HepG2 (cell line): ENCODE data around the gene OR10A2. TPM values are rescaled to one million over a fixed set of nuclear protein-coding genes. Genes with fewer than 3 reads are reported as not detected.

Experiments used
- ASH2L ChIP-seq: fragments of 300-600, 200-600 bp; sonication (generic); IDR thresholded peaks from 2 replicates; pipeline ENCODE4 v1.7.0; 2017; ENCODE audit warnings: low read depth, mild to moderate bottlenecking, moderate library complexity, mixed read lengths, low read length; ENCODE audit not compliant: insufficient read length
- ZNF780A ChIP-seq: sonication (generic); formaldehyde crosslinking; IDR thresholded peaks from 2 replicates; pipeline ENCODE4 v1.8.0; 2022; ENCODE audit warnings: mild to moderate bottlenecking, missing genetic modification reagents, moderate library complexity
- polyA plus RNA-seq, 8 experiments: library from polyadenylated mRNA; depleted of rRNA in 3 of 8; stranded (reverse) in 7 of 8; unstranded in 1 of 8; fragments of >200 nt; fragmentation: Illumina TruSeq in 4 of 8; extraction: Trizol in 4 of 8; gene quantifications; 2 replicates each; pipeline versions ENCODE4 v1.2.1 to v1.2.3, GENCODE V29; 2011 to 2016; ENCODE audit warnings: low read depth in 4 of 8, missing spikeins in 1 of 8, mixed read lengths in 1 of 8; ENCODE audit not compliant: insufficient read depth in 1 of 8
- total RNA-seq, 5 experiments: library from RNA; depleted of rRNA; stranded (reverse); fragments of >200 nt; fragmentation: Illumina TruSeq; extraction: Trizol; gene quantifications; 2 replicates each; pipeline ENCODE4 v1.2.3, GENCODE V29; 2016; ENCODE audit warnings: low read depth in 1 of 5

Gene OR10A2
- total and polyA plus RNA-seq, 2 of the 13 experiments (the other 11 are each of a cell fraction or from before 2014, with no cell fraction given), result not detected

GRCh38 chr11:6920702-6921101, 57.8 kb downstream of the OR10A2 start, which contains the start of gene OR2D3 (continued):
- TF ChIP-seq ASH2L (no peak), ZNF780A (CRISPR knock-in tag) (no peak)

Other genes starting within 250 kb of the OR10A2 start
- 13.9 and 14.4 TPM in 2 replicates for gene TPP1, start 243.6 kb upstream of the OR10A2 start, total RNA-seq (2016; rRNA removed; fragmentation: Illumina TruSeq; extraction: Trizol)
- gene TPP1, start 243.6 kb upstream of the OR10A2 start, polyA plus RNA-seq (2011; rRNA removed), result 74.6 and 75.4 TPM in 2 replicates
- under 0.01 TPM in 1 of 2 replicates, not detected in the other for gene DCHS1, start 207.2 kb upstream of the OR10A2 start, total RNA-seq (2016; rRNA removed; fragmentation: Illumina TruSeq; extraction: Trizol)
- 0.01 and 0.03 TPM in 2 replicates for gene DCHS1, start 207.2 kb upstream of the OR10A2 start, polyA plus RNA-seq (2011; rRNA removed)
- 90.0 and 97.9 TPM in 2 replicates for gene MRPL17, start 179.7 kb upstream of the OR10A2 start, total RNA-seq (2016; rRNA removed; fragmentation: Illumina TruSeq; extraction: Trizol)
- gene MRPL17, start 179.7 kb upstream of the OR10A2 start, polyA plus RNA-seq (2011; rRNA removed), result 53.7 and 59.4 TPM in 2 replicates
- not detected in 2 replicates for gene OR2AG2, start 91.1 kb upstream of the OR10A2 start, total RNA-seq (2016; rRNA removed; fragmentation: Illumina TruSeq; extraction: Trizol)
- gene OR2AG2, start 91.1 kb upstream of the OR10A2 start, polyA plus RNA-seq (2011; rRNA removed), result not detected in 2 replicates
- not detected in 2 replicates for gene OR2AG1, start 80.0 kb upstream of the OR10A2 start, total RNA-seq (2016; rRNA removed; fragmentation: Illumina TruSeq; extraction: Trizol)
- not detected in 2 replicates for gene OR2AG1, start 80.0 kb upstream of the OR10A2 start, polyA plus RNA-seq (2011; rRNA removed)
- not detected in 2 replicates for gene OR6A2, start 63.4 kb upstream of the OR10A2 start, total RNA-seq (2016; rRNA removed; fragmentation: Illumina TruSeq; extraction: Trizol)
- gene OR6A2, start 63.4 kb upstream of the OR10A2 start, polyA plus RNA-seq (2011; rRNA removed), result not detected in 2 replicates
- not detected in 2 replicates for gene OR10A5, start 17.4 kb upstream of the OR10A2 start, total RNA-seq (2016; rRNA removed; fragmentation: Illumina TruSeq; extraction: Trizol)
- gene OR10A5, start 17.4 kb upstream of the OR10A2 start, polyA plus RNA-seq (2011; rRNA removed), result not detected in 2 replicates
- gene OR10A4, start 13.6 kb downstream of the OR10A2 start, total RNA-seq (2016; rRNA removed; fragmentation: Illumina TruSeq; extraction: Trizol), result not detected in 2 replicates
- not detected in 2 replicates for gene OR10A4, start 13.6 kb downstream of the OR10A2 start, polyA plus RNA-seq (2011; rRNA removed)
- gene OR2D2, start 29.4 kb downstream of the OR10A2 start, total RNA-seq (2016; rRNA removed; fragmentation: Illumina TruSeq; extraction: Trizol), result not detected in 2 replicates
- gene OR2D2, start 29.4 kb downstream of the OR10A2 start, polyA plus RNA-seq (2011; rRNA removed), result not detected in 2 replicates
- not detected in 2 replicates for gene OR2D3, start 57.9 kb downstream of the OR10A2 start, total RNA-seq (2016; rRNA removed; fragmentation: Illumina TruSeq; extraction: Trizol)
- not detected in 2 replicates for gene OR2D3, start 57.9 kb downstream of the OR10A2 start, polyA plus RNA-seq (2011; rRNA removed)
- gene ZNF215, start 63.4 kb downstream of the OR10A2 start, total RNA-seq (2016; rRNA removed; fragmentation: Illumina TruSeq; extraction: Trizol), result not detected in 2 replicates
- not detected in 2 replicates for gene ZNF215, start 63.4 kb downstream of the OR10A2 start, polyA plus RNA-seq (2011; rRNA removed)
- gene ZNF214, start 157.3 kb downstream of the OR10A2 start, total RNA-seq (2016; rRNA removed; fragmentation: Illumina TruSeq; extraction: Trizol), result 1.9 and 2.6 TPM in 2 replicates
- gene ZNF214, start 157.3 kb downstream of the OR10A2 start, polyA plus RNA-seq (2011; rRNA removed), result 0.28 and 0.42 TPM in 2 replicates
- gene NLRP14, start 157.4 kb downstream of the OR10A2 start, total RNA-seq (2016; rRNA removed; fragmentation: Illumina TruSeq; extraction: Trizol), result not detected in 2 replicates
- gene NLRP14, start 157.4 kb downstream of the OR10A2 start, polyA plus RNA-seq (2011; rRNA removed), result not detected in 2 replicates
- gene RBMXL2, start 225.9 kb downstream of the OR10A2 start, total RNA-seq (2016; rRNA removed; fragmentation: Illumina TruSeq; extraction: Trizol), result not detected in 2 replicates
- gene RBMXL2, start 225.9 kb downstream of the OR10A2 start, polyA plus RNA-seq (2011; rRNA removed), result not detected in 2 replicates